Thyroid gland (tissue), 4 donors: ENCODE measurements around the gene IP6K3.

Experiments used
- CTCF ChIP-seq, 6 experiments: fragments of 200-600 bp in 3 of 6; fragments of 450-650 bp in 3 of 6; sonication (generic) in 3 of 6; IDR thresholded peaks; one replicate each; pipeline ENCODE4 v1.5.1; 2016 to 2019; ENCODE audit warnings: antibody characterized with exemption in 6 of 6, mild to moderate bottlenecking in 2 of 6, inconsistent platforms in 1 of 6, moderate library complexity in 1 of 6
- POLR2A ChIP-seq, 2 donors: fragments of 450-650 bp; IDR thresholded peaks; one replicate each; pipeline ENCODE4 v1.6.1; 2017; ENCODE audit warnings: antibody characterized with exemption in 2 of 2, mild to moderate bottlenecking in 2 of 2, moderate library complexity in 1 of 2

- no peak for TF ChIP-seq CTCF (IDR thresholded peaks at IDR 0.05)
- TF ChIP-seq POLR2A (IDR thresholded peaks at IDR 0.05), result no peak
Observed at GRCh38 chr6:33763483-33763882, 16.8 kb upstream of the IP6K3 start.
